Coronary artery (tissue), 2 donors: ENCODE data around the gene GALM.

Experiments
- DNase-seq: peaks from one replicate; pipeline ENCODE4 v3.0.0-alpha.2; 2017; ENCODE audit warnings: low spot score
- H3K27ac ChIP-seq, 2 donors: fragments of 200-600 bp; sonication (generic); one replicate each; pipeline ENCODE4 v1.5.1; 2016 to 2019
- H3K4me3 ChIP-seq: fragments of 200-600 bp; sonication (generic); 2 replicates; pipeline ENCODE4 v1.5.1; 2016; ENCODE audit warnings: mild to moderate bottlenecking, moderate library complexity
- TF ChIP-seq, protein P1 (sequence below): fragments of 200-600 bp; sonication (generic); IDR thresholded peaks from one replicate; pipeline ENCODE4 v1.5.1; 2019; ENCODE audit warnings: antibody characterized with exemption

GALM gene

DNA sequence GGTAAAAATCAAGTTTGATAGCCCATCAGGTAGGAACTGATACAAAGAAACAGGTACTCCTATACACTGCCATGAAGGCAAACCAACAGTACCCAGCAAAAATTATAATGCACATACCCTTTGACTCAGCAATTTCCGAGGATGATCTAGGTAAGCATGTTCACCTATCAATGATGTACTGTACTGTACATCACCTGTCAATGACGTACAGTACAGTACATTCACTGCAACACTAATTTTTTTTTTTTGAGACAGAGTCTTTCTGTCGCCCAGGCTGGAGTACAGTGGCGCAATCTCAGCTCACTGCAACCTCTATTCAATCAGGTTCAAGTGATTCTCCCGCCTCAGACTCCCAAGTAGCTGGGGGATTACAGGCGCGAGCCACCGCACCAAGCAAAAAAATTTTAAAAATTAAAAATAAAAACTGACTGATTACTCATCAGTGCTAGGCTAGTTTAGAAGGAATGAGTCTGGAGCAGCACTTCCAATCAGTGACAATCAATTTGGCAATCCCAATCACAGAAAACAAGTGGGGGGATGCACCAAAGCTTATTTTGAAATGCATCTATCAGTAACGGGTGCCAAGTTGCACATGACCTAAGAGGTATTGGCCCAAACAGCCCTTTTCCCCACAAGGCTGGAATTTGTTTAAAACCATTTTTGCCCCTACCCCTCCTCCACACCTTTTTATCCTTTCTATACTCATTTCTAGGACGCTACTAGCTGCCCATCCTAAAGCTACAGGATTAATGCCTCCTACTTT lies 77.1 kb downstream of the GALM start:
- DNase-seq: no peak
- TF ChIP-seq, protein P1, sequence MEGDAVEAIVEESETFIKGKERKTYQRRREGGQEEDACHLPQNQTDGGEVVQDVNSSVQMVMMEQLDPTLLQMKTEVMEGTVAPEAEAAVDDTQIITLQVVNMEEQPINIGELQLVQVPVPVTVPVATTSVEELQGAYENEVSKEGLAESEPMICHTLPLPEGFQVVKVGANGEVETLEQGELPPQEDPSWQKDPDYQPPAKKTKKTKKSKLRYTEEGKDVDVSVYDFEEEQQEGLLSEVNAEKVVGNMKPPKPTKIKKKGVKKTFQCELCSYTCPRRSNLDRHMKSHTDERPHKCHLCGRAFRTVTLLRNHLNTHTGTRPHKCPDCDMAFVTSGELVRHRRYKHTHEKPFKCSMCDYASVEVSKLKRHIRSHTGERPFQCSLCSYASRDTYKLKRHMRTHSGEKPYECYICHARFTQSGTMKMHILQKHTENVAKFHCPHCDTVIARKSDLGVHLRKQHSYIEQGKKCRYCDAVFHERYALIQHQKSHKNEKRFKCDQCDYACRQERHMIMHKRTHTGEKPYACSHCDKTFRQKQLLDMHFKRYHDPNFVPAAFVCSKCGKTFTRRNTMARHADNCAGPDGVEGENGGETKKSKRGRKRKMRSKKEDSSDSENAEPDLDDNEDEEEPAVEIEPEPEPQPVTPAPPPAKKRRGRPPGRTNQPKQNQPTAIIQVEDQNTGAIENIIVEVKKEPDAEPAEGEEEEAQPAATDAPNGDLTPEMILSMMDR: no peak
- no peak overlapping the region for H3K4me3 ChIP-seq
- H3K27ac ChIP-seq: no peak overlapping the region

DNA sequence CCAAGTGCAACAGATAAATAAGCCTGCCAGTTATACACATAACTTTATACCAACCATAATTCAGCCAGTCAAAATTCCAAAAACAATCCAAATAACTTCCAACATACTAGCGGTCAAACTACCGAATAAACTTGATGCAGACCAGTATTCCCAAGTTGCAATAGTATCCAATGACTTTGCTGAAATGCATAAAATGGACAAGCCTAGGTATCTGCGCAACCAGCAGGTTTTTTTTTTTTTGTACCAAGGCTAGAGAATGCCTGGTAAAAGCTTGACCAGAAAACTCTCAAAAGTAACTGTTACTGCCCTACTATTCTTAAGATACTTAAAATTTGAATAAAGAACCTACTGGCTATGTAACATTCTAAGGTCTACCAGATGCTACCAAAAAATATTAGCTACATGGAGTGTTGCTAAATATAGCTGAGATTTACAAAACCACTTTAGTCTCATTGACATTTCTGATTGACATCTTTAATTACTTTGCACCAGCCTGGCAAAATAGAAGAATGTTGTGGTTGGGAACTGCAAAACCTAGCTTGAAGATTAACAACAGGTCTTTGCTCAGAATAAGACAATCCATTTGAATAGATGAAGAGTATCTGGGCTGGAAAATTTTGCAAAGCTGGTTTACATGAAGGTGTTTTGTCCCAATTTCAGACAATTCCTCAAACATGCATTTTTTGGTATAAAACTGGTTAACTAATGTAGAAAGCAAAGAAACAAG lies 77.9 kb downstream of the GALM start:
- Histone ChIP-seq H3K4me3 (no peak overlapping the region), H3K27ac (no peak overlapping the region)
- DNase-seq: no peak
- TF ChIP-seq, protein P1: no peak

DNA sequence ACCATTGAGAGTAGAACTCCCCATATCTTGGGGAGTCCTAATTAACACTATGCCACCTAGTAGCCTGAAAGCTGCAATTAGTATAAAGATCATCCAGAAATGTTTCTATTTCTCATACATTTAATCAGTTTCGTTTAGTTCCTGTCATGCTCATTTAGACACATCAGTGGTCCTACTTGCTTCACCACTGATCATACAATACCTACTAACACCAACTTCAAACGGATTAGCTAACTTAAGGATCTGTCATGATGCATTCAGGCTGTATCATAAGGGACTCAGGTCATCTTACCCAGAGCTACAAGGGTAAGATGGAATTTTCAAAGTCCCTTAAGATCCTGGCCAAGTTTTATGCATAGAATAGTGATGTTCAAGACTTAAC lies 78.5 kb downstream of the GALM start:
- TF ChIP-seq, protein P1: no peak
- Histone ChIP-seq H3K4me3 (no peak overlapping the region), H3K27ac (no peak overlapping the region)
- DNase-seq: no peak

DNA sequence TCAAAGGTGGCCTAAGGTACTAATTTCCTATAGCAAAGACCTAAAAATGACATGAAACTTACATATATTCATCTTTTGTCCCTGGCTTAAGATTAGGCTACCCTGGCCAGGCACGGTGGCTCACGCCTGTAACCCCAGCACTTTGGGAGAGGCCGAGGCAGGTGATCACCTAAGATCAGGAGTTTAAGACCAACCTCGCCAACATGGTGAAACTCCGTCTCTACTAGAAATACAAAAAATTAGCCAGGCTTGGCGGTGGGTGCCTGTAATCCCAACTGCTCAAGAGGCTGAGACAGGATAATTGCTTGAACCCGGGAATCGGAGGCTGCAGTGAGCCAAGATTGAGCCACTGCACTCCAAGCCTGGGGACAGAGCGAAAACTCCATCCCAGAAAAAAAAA lies 79.4 kb downstream of the GALM start:
- Histone ChIP-seq H3K27ac (no peak overlapping the region), H3K4me3 (no peak overlapping the region)
- TF ChIP-seq, protein P1: no peak
- no peak for DNase-seq

DNA sequence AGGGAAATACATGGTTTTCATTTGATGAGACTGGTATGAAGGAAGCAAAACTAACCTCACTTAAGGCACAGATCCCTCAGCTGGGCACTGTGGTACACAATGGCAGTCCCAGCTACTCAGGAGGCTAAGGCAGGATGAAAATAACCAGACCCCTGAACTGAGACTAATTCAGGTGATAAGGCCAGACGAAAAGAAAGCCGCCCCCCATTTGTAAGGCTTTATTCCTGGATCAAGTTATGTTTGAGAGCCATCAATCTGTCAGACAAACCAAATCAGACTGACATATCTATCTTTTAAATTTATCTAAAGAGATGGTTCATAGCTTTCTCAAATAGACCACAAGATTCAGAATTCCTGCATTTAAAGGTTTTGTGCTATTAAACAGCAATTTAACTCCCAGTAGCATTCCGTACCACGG lies 81.1 kb downstream of the GALM start:
- H3K4me3 ChIP-seq: no peak overlapping the region
- no peak for DNase-seq
- peak overlapping the region in 1 of 2 donors; percentile 19 for H3K27ac ChIP-seq
- TF ChIP-seq, protein P1: no peak

DNA sequence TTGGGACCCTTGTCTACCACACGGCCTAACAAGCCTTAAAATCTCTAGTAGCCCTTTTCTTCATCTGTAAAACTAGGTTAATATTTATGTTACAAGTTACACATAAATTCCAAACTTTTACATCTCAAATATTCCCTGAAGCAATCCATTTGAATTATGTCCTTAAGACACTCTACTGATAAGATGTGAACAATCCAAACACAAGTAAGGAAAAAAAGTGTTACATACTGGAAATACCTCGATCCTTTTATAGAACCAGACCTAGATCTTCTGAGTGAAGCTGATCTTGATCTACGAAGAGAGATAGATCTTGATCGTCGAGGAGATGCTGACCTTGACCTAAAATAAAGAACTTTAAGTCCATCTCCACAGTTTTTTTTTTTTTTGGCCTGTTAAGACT lies 81.9 kb downstream of the GALM start:
- TF ChIP-seq, protein P1: no peak
- no peak for DNase-seq
- no peak overlapping the region for H3K27ac ChIP-seq
- H3K4me3 ChIP-seq: no peak overlapping the region

DNA sequence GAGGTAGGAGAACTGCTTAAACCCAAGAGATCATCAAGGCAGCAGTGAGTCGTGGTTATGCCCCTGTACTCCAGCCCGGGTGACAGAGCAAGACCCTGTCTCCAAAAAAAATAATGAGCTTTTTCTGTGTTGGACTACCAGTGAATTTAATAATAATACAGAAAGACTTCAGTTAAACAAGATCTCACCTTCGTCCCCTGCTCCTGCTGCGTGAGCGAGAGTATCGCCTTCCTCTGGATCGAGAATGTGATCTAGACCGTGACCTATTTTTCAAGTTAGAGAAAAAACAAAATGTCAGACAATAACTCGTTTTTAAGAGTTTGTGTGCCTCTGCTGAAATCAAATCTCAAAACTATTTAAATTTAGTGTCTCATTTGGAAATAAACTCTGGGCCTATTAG lies 82.5 kb downstream of the GALM start:
- TF ChIP-seq, protein P1: no peak
- DNase-seq: no peak
- no peak overlapping the region for H3K4me3 ChIP-seq
- no peak overlapping the region for H3K27ac ChIP-seq
